SK-N-SH treated with all-trans-retinoic acid at 6 μM for 48 hours (cell line): Measurements from ENCODE around the gene RNASET2.

ENCODE experiments used
- ATAC-seq: fragments of 200-7000 bp; cut with Tn5 transposase; 3 replicates; pipeline ENCODE4 v1.9.1; 2020; ENCODE audit warnings: mild to moderate bottlenecking, moderate library complexity
- ARNTL ChIP-seq: fragments of 450-650 bp; formaldehyde crosslinking; IDR thresholded peaks from 2 replicates; pipeline ENCODE4 v1.5.0; 2020; ENCODE audit warnings: low read depth, mild to moderate bottlenecking, moderate library complexity, borderline replicate concordance
- BACH2 ChIP-seq: fragments of 250-450 bp; sonication (Bioruptor Pico); IDR thresholded peaks from 2 replicates; pipeline ENCODE4 v1.9.0; 2021; ENCODE audit warnings: mild to moderate bottlenecking, borderline replicate concordance
- CSDC2 ChIP-seq: fragments of 250-450 bp; sonication (Bioruptor Pico); IDR thresholded peaks from 2 replicates; pipeline ENCODE4 v1.5.0; 2020; ENCODE audit warnings: mild to moderate bottlenecking, moderate library complexity
- ESRRG ChIP-seq: fragments of 250-450 bp; sonication (Bioruptor Pico); IDR thresholded peaks from 2 replicates; pipeline ENCODE4 v1.6.1; 2021; ENCODE audit warnings: mild to moderate bottlenecking
- GLIS3 ChIP-seq: fragments of 250-450 bp; sonication (Bioruptor Pico); IDR thresholded peaks from 2 replicates; pipeline ENCODE4 v1.5.0; 2020; ENCODE audit warnings: mild to moderate bottlenecking, moderate library complexity
- ISL1 ChIP-seq: fragments of 250-450 bp; sonication (Bioruptor Pico); IDR thresholded peaks from 2 replicates; pipeline ENCODE4 v2.1.2; 2022; ENCODE audit warnings: mild to moderate bottlenecking, moderate library complexity
- OSR1 ChIP-seq: fragments of 250-450 bp; sonication (Bioruptor Pico); IDR thresholded peaks from 2 replicates; pipeline ENCODE4 v1.8.0; 2022; ENCODE audit warnings: moderate library complexity, mild to moderate bottlenecking, inconsistent platforms
- RARB ChIP-seq: fragments of 250-450 bp; sonication (Bioruptor Pico); IDR thresholded peaks from 2 replicates; pipeline ENCODE4 v1.8.0; 2021; ENCODE audit warnings: mild to moderate bottlenecking, moderate library complexity
- SNAI2 ChIP-seq: fragments of 250-450 bp; sonication (Bioruptor Pico); IDR thresholded peaks from 2 replicates; pipeline ENCODE4 v1.5.0; 2020; ENCODE audit warnings: mild to moderate bottlenecking, moderate library complexity
- TCF4 ChIP-seq: fragments of 250-450 bp; sonication (Bioruptor Pico); IDR thresholded peaks from 2 replicates; pipeline ENCODE4 v1.8.0; 2021; ENCODE audit warnings: mild to moderate bottlenecking, moderate library complexity, borderline replicate concordance
- TOX ChIP-seq: fragments of 250-450 bp; sonication (Bioruptor Pico); IDR thresholded peaks from 2 replicates; pipeline ENCODE4 v1.8.0; 2021; ENCODE audit warnings: mild to moderate bottlenecking, moderate library complexity, borderline replicate concordance
- ZC3H10 ChIP-seq: fragments of 250-450 bp; sonication (Bioruptor Pico); IDR thresholded peaks from 2 replicates; pipeline ENCODE4 v1.5.1; 2021; ENCODE audit warnings: mild to moderate bottlenecking, moderate library complexity
- ZFP3 ChIP-seq: fragments of 250-450 bp; sonication (Bioruptor Pico); IDR thresholded peaks from 2 replicates; pipeline ENCODE4 v1.5.0; 2020; ENCODE audit warnings: mild to moderate bottlenecking, moderate library complexity
- ZFP30 ChIP-seq: fragments of 450-650 bp; formaldehyde crosslinking; IDR thresholded peaks from 2 replicates; pipeline ENCODE4 v1.5.0; 2022; ENCODE audit warnings: mild to moderate bottlenecking, moderate library complexity
- ZNF565 ChIP-seq: fragments of 450-650 bp; formaldehyde crosslinking; conservative IDR thresholded peaks from 2 replicates; pipeline ENCODE4 v1.5.0; 2020; ENCODE audit warnings: low read depth, mild to moderate bottlenecking, moderate library complexity
- ZNF70 ChIP-seq: fragments of 450-650 bp; formaldehyde crosslinking; IDR thresholded peaks from 2 replicates; pipeline ENCODE4 v1.5.0; 2020; ENCODE audit warnings: mild to moderate bottlenecking, moderate library complexity
- TF ChIP-seq, protein P1 (sequence below): fragments of 250-450 bp; sonication (Bioruptor Pico); IDR thresholded peaks from 2 replicates; pipeline ENCODE4 v1.8.0; 2020; ENCODE audit warnings: mild to moderate bottlenecking, moderate library complexity, borderline replicate concordance
- TF ChIP-seq, protein P2 (sequence below): fragments of 250-450 bp; sonication (Bioruptor Pico); IDR thresholded peaks from 2 replicates; pipeline ENCODE4 v1.5.0; 2020; ENCODE audit warnings: mild to moderate bottlenecking, moderate library complexity
- TF ChIP-seq, protein P3 (sequence below): fragments of 250-450 bp; sonication (Bioruptor Pico); IDR thresholded peaks from 2 replicates; pipeline ENCODE4 v1.5.1; 2021; ENCODE audit warnings: mild to moderate bottlenecking, moderate library complexity
- TF ChIP-seq, protein P4 (sequence below): fragments of 250-450 bp; sonication (Bioruptor Pico); IDR thresholded peaks from 2 replicates; pipeline ENCODE4 v1.8.0; 2021; ENCODE audit warnings: low read depth, mild to moderate bottlenecking, moderate library complexity, borderline replicate concordance
- TF ChIP-seq, protein P5 (sequence below): fragments of 250-450 bp; sonication (Bioruptor Pico); IDR thresholded peaks from 2 replicates; pipeline ENCODE4 v1.5.1; 2020; ENCODE audit warnings: low read depth, mild to moderate bottlenecking, moderate library complexity

RNASET2 gene

DNA sequence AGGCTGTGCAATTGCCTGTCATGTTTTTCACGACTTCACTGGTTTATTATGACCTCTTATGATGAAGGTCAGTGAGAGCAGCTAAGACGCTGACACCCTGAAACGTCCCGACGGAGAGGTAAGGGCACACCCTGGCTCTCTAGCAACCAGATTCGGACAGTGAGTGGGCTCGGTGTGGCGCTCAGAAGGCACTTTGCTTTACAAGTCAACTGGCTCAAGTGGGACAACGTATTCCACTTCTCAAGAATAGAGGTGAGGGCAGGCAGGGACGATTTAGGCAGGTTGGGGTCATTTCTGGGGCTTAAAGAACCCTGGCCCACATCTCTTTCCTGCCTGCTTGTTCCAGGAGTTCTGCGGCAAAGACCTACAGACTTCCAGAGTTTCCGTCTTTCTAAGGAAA is 18.2 kb downstream of the RNASET2 start:
- TF ChIP-seq ZC3H10 (CRISPR knock-in tag) (no peak), BACH2 (CRISPR knock-in tag) (no peak), SNAI2 (no peak), RARB (CRISPR knock-in tag) (no peak), ISL1 (CRISPR knock-in tag) (no peak), ZNF70 (CRISPR knock-in tag) (no peak), ZNF565 (CRISPR knock-in tag) (no peak), TCF4 (no peak), ZFP3 (CRISPR knock-in tag) (no peak), ARNTL (CRISPR knock-in tag) (no peak), ZFP30 (CRISPR knock-in tag) (no peak), CSDC2 (CRISPR knock-in tag) (no peak)
- TF ChIP-seq, protein P1, sequence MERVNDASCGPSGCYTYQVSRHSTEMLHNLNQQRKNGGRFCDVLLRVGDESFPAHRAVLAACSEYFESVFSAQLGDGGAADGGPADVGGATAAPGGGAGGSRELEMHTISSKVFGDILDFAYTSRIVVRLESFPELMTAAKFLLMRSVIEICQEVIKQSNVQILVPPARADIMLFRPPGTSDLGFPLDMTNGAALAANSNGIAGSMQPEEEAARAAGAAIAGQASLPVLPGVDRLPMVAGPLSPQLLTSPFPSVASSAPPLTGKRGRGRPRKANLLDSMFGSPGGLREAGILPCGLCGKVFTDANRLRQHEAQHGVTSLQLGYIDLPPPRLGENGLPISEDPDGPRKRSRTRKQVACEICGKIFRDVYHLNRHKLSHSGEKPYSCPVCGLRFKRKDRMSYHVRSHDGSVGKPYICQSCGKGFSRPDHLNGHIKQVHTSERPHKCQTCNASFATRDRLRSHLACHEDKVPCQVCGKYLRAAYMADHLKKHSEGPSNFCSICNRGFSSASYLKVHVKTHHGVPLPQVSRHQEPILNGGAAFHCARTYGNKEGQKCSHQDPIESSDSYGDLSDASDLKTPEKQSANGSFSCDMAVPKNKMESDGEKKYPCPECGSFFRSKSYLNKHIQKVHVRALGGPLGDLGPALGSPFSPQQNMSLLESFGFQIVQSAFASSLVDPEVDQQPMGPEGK, result no peak
- TF ChIP-seq, protein P2, sequence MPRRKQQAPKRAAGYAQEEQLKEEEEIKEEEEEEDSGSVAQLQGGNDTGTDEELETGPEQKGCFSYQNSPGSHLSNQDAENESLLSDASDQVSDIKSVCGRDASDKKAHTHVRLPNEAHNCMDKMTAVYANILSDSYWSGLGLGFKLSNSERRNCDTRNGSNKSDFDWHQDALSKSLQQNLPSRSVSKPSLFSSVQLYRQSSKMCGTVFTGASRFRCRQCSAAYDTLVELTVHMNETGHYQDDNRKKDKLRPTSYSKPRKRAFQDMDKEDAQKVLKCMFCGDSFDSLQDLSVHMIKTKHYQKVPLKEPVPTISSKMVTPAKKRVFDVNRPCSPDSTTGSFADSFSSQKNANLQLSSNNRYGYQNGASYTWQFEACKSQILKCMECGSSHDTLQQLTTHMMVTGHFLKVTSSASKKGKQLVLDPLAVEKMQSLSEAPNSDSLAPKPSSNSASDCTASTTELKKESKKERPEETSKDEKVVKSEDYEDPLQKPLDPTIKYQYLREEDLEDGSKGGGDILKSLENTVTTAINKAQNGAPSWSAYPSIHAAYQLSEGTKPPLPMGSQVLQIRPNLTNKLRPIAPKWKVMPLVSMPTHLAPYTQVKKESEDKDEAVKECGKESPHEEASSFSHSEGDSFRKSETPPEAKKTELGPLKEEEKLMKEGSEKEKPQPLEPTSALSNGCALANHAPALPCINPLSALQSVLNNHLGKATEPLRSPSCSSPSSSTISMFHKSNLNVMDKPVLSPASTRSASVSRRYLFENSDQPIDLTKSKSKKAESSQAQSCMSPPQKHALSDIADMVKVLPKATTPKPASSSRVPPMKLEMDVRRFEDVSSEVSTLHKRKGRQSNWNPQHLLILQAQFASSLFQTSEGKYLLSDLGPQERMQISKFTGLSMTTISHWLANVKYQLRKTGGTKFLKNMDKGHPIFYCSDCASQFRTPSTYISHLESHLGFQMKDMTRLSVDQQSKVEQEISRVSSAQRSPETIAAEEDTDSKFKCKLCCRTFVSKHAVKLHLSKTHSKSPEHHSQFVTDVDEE (CRISPR knock-in tag), result no peak
- no peak for ATAC-seq

DNA sequence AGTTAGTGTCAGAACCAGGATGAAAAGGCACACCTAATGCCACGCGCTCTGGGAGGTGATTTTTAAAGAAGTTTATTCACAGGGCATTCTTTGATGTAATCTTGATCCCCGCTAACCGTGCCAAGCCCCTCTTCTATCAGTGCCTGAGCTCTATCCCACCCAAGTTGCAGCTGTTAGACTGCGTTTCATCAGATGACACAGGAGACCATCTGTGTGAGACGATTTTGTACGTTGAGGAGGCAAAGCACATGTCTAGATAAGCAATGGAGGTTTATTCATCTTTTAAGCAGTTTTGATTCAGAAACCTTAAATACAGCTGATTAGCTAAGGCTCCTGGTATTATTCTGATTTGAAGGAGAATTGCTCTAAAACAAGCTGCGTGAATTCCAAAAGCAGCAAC is 18.6 kb downstream of the RNASET2 start:
- no peak for TF ChIP-seq GLIS3
- no peak for TF ChIP-seq ZFP3 (CRISPR knock-in tag)
- no peak for TF ChIP-seq ARNTL (CRISPR knock-in tag)
- no peak for TF ChIP-seq ZNF565 (CRISPR knock-in tag)
- TF ChIP-seq TCF4, result no peak
- no peak for TF ChIP-seq ESRRG (CRISPR knock-in tag)
- no peak for TF ChIP-seq ZC3H10 (CRISPR knock-in tag)
- TF ChIP-seq ISL1 (CRISPR knock-in tag), result no peak
- TF ChIP-seq ZNF70 (CRISPR knock-in tag), result no peak
- TF ChIP-seq, protein P3, sequence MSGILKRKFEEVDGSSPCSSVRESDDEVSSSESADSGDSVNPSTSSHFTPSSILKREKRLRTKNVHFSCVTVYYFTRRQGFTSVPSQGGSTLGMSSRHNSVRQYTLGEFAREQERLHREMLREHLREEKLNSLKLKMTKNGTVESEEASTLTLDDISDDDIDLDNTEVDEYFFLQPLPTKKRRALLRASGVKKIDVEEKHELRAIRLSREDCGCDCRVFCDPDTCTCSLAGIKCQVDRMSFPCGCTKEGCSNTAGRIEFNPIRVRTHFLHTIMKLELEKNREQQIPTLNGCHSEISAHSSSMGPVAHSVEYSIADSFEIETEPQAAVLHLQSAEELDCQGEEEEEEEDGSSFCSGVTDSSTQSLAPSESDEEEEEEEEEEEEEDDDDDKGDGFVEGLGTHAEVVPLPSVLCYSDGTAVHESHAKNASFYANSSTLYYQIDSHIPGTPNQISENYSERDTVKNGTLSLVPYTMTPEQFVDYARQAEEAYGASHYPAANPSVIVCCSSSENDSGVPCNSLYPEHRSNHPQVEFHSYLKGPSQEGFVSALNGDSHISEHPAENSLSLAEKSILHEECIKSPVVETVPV (CRISPR knock-in tag), result no peak
- TF ChIP-seq OSR1 (CRISPR knock-in tag), result no peak
- TF ChIP-seq, protein P4, sequence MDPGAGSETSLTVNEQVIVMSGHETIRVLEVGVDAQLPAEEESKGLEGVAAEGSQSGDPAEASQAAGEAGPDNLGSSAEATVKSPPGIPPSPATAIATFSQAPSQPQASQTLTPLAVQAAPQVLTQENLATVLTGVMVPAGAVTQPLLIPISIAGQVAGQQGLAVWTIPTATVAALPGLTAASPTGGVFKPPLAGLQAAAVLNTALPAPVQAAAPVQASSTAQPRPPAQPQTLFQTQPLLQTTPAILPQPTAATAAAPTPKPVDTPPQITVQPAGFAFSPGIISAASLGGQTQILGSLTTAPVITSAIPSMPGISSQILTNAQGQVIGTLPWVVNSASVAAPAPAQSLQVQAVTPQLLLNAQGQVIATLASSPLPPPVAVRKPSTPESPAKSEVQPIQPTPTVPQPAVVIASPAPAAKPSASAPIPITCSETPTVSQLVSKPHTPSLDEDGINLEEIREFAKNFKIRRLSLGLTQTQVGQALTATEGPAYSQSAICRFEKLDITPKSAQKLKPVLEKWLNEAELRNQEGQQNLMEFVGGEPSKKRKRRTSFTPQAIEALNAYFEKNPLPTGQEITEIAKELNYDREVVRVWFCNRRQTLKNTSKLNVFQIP (CRISPR knock-in tag), result no peak
- TF ChIP-seq, protein P5, sequence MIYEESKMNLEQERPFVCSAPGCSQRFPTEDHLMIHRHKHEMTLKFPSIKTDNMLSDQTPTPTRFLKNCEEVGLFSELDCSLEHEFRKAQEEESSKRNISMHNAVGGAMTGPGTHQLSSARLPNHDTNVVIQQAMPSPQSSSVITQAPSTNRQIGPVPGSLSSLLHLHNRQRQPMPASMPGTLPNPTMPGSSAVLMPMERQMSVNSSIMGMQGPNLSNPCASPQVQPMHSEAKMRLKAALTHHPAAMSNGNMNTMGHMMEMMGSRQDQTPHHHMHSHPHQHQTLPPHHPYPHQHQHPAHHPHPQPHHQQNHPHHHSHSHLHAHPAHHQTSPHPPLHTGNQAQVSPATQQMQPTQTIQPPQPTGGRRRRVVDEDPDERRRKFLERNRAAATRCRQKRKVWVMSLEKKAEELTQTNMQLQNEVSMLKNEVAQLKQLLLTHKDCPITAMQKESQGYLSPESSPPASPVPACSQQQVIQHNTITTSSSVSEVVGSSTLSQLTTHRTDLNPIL (CRISPR knock-in tag), result no peak
- TF ChIP-seq TOX (CRISPR knock-in tag), result no peak
- TF ChIP-seq ZFP30 (CRISPR knock-in tag), result no peak
- TF ChIP-seq, protein P2 (CRISPR knock-in tag), result no peak
- no peak for TF ChIP-seq SNAI2
- TF ChIP-seq, protein P1, result no peak
- ATAC-seq, result no peak
